Omental fat pad (tissue), 4 donors: ENCODE results near the gene TACR2. TPM values are rescaled to one million over a fixed set of nuclear protein-coding genes. Genes with fewer than 3 reads are reported as not detected.

ENCODE experiments used
- ATAC-seq: fragments of 150-250 bp; one replicate; pipeline ENCODE4 v1.9.1; 2016; ENCODE audit warnings: mild to moderate bottlenecking, moderate library complexity; ENCODE audit not compliant: low FRiP score
- DNase-seq: peaks from one replicate; pipeline ENCODE4 v3.0.0-alpha.2; 2019; ENCODE audit warnings: low spot score
- CTCF ChIP-seq, 3 donors: fragments of 450-650 bp; IDR thresholded peaks; one replicate each; pipeline ENCODE4 v1.5.1; 2016 to 2017; ENCODE audit warnings: antibody characterized with exemption in 3 of 3, mild to moderate bottlenecking in 3 of 3, moderate library complexity in 2 of 3
- total RNA-seq, 4 donors: library from RNA; depleted of rRNA; stranded (reverse); fragments of >200 nt; gene quantifications; one replicate each; pipeline ENCODE4 v1.1.0, GENCODE V29; 2016

Gene TACR2
- total RNA-seq, 4 donors from 2014 or later, result 0.44 to 0.96 (median 0.74) TPM; not detected in 1

GRCh38 chr10:69449841-69450240 is 33.1 kb upstream of the TACR2 start:
- ATAC-seq (no peak), DNase-seq (no peak)
- TF ChIP-seq CTCF (IDR thresholded peaks at IDR 0.05), result no peak

GRCh38 chr10:69446650-69447151 is 30.0 kb upstream of the TACR2 start:
- no peak for TF ChIP-seq CTCF (IDR thresholded peaks at IDR 0.05)
- DNase-seq (no peak), ATAC-seq (no peak)

GRCh38 chr10:69446229-69446628 is 29.5 kb upstream of the TACR2 start:
- DNase-seq, result no peak
- TF ChIP-seq CTCF (IDR thresholded peaks at IDR 0.05), result no peak
- ATAC-seq, result no peak

GRCh38 chr10:69445041-69445440 is 28.3 kb upstream of the TACR2 start:
- no peak for ATAC-seq

GRCh38 chr10:69443354-69443753 is 26.6 kb upstream of the TACR2 start:
- no peak for TF ChIP-seq CTCF (IDR thresholded peaks at IDR 0.05)
- no peak for DNase-seq
- no peak for ATAC-seq

More at GRCh38 chr10:69445041-69445440, 28.3 kb upstream of the TACR2 start:
- DNase-seq, result no peak
- TF ChIP-seq CTCF (IDR thresholded peaks at IDR 0.05), result no peak

GRCh38 chr10:69439813-69440506 is 23.2 kb upstream of the TACR2 start:
- TF ChIP-seq CTCF (IDR thresholded peaks at IDR 0.05), result no peak
- DNase-seq (no peak), ATAC-seq (peak; percentile 68)

GRCh38 chr10:69439350-69439739 is 22.6 kb upstream of the TACR2 start:
- TF ChIP-seq CTCF (IDR thresholded peaks at IDR 0.05), result no peak
- ATAC-seq, result peak; percentile 65
- no peak for DNase-seq
